DOHH2 (cell line): ENCODE measurements around the gene RPGR.

Experiments
- EZH2phosphoT487 ChIP-seq: fragments of 200-600 bp; sonication (generic); IDR thresholded peaks from 2 replicates; pipeline ENCODE4 v1.6.1; 2017; ENCODE audit warnings: borderline replicate concordance, mild to moderate bottlenecking, antibody characterized with exemption, low read length, moderate library complexity, mixed read lengths
- TF ChIP-seq, protein P1 (sequence below): fragments of 200-600 bp; sonication (generic); IDR thresholded peaks from one replicate; pipeline ENCODE4 v1.5.1; 2014; ENCODE audit warnings: antibody characterized with exemption, mild to moderate bottlenecking, low read depth, low read length; ENCODE audit not compliant: poor library complexity, severe bottlenecking

- TF ChIP-seq, protein P1, sequence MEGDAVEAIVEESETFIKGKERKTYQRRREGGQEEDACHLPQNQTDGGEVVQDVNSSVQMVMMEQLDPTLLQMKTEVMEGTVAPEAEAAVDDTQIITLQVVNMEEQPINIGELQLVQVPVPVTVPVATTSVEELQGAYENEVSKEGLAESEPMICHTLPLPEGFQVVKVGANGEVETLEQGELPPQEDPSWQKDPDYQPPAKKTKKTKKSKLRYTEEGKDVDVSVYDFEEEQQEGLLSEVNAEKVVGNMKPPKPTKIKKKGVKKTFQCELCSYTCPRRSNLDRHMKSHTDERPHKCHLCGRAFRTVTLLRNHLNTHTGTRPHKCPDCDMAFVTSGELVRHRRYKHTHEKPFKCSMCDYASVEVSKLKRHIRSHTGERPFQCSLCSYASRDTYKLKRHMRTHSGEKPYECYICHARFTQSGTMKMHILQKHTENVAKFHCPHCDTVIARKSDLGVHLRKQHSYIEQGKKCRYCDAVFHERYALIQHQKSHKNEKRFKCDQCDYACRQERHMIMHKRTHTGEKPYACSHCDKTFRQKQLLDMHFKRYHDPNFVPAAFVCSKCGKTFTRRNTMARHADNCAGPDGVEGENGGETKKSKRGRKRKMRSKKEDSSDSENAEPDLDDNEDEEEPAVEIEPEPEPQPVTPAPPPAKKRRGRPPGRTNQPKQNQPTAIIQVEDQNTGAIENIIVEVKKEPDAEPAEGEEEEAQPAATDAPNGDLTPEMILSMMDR = peak; percentile 72
- TF ChIP-seq EZH2phosphoT487 = no peak
Observed at GRCh38 chrX:38327007-38327774, at the start of gene RPGR.
